GM21515 (cell line): ENCODE data around the gene MRGPRX4.

ENCODE experiments used
- ATAC-seq: cut with Tn5 transposase; IDR thresholded peaks from one replicate; pipeline ENCODE4 v1.9.1; 2021; ENCODE audit not compliant: unreplicated experiment

The MRGPRX4 gene

DNA sequence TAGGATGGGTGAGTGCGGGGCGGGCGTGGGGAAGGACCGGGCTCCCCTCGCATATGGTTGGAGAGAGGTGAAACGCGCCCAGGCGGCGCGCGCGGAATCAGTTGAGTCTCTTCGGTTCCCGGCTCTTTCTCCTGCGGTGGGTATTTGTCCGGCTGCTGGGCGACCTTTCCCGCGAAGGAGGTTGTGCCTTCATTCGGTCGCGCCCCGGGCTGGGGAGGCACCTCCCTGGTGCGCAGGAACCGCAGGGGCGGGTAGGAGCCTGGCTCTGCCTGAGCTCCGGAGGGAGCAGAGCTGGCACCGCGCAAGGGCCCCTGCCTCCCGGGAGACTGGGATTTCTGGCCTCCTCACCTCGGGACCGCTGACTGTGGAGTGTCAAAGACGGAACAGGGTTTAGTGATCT is 36.4 kb downstream of the MRGPRX4 start:
- no peak for ATAC-seq

DNA sequence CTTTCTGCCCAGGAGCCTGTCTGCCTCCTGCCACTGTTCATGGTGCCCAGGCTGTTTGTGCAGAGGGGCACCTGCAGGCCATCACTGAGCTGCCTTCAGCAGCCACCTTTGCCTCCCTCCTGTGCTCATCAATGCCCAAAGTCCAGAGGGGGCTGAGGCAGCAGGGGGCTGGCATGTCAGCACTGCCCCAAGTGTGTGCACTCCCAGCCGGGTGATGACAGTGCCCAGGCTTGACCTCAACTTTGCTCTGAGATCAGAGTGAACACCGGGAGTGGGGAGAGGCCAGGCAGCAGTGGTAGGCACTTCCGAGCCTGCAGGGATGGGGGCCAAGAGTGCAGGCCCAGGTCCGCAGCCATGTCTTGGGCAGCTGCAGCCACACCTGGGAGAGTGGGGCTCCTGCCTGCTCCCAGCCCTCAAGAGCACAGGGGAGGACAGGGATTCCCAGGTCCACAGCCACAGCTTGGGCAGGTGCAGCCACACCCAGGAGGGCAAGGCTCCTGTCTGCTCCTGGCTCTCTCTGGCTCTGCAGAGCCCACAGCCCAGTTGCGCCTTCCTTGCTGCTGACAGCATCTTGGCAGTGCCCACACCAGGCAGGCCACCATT is 48.7 kb downstream of the MRGPRX4 start:
- ATAC-seq = no peak

DNA sequence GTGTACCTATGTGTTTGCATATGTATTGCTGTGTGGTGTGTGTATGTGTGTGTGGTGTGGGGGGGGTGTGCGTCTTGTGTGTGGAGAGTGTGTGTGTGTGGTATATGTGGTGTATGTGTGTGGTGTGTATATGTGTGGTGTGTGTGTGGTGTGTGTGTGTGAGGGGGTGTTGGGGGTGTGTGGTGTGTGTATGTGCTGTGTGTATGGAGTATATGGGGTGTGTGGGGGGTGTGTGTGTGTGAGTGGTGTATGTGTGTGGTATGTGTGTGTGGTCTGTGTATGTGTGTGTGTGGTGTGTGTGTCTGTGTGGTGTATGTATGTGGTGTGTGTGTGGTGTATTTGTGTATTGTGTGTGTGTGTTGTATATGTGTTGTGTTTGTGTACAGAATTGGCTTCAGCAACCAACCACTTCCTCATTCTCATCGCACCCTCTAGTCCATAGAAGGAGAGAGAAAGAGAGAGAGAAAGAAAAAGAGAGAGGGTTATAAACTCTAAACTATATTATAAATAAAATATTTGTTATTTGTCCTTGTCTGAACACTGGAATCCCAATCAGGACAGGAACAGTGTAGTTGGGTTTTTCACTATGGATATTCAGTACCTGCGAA is 50.3 kb downstream of the MRGPRX4 start:
- no peak for ATAC-seq
